GM21367 (cell line): ENCODE data around the gene SCD.
A peak's percentile ranks its signal among the peaks of the same experiment; 100 is the strongest.

Experiments used
- ATAC-seq: cut with Tn5 transposase; IDR thresholded peaks from one replicate; pipeline ENCODE4 v1.9.1; 2021; ENCODE audit not compliant: unreplicated experiment

Gene SCD

DNA sequence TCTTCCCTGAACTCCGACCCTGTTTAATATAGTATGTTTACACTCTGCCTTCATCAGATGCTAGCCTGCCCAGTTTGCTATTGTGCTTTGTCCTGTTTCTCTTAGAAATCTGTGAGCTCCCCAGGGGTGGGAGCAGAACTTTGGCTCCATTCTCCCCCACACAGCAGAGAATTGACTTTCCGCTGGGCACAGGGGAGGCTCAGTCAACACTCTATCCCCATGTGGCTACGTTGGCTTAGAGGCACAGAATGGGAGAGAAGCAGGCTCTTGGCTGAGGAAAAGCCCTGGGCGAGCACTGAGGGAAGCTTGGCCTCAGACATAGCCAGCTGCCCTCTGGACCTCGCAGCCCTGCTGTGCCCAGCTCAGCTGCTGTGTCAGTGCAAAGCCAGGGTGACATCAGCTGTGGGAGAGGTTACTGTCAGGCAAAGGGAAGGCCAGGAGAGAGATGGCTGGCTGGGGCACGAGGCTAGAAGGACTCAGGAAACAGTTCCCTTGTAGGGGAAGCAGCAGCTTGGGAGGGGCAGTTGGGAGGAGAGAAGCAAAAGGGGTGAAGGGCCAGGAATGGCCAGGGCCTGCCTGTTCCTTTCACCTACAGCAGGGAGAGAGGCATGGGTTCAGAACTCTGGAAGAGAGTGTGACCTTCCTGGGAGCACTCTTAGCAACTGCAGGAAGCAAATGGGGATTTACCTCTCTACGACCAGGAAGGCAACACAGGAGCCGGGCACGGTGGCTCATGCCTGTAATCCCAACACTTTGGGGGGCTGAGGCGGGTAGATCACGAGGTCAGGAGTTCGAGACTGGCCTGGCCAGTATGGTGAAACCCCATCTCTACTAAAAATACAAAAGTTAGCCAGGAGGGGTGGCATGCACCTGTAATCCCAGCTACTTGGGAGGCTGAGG, 5.8 kb upstream of the SCD start:
- no peak for ATAC-seq

DNA sequence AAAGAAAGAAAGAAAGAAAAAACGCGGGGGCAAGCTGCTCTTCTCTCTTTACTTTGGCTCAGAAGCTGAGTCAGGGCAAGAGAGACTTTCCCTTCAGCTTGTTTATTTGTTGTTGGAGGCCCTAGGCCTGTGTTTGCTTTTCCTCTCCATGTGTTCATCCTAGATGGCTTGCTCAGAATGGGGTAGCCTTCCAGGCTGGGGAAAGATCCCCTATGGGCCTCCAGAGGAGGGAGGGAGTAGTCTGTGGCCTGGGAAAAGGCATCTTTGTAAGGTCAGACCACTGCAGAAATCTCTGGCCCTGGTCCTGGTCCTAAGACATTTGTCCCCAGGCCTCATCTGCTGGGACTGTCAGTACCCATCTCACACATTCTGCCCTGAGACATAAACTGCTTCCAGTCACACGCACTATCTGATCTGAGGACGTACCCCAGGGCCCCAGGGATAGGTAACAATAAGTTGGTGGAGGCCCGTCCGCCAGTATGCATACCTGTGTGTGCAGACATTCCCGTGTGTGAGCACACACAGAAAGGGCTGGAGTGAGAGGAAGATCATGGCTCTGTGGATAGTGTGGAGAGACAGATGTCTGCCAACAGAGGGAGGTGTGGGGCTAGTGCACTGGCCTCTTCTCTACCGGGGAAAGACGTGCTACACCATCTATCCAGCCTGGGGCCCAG, 4.9 kb upstream of the SCD start:
- ATAC-seq, result peak; percentile 27

DNA sequence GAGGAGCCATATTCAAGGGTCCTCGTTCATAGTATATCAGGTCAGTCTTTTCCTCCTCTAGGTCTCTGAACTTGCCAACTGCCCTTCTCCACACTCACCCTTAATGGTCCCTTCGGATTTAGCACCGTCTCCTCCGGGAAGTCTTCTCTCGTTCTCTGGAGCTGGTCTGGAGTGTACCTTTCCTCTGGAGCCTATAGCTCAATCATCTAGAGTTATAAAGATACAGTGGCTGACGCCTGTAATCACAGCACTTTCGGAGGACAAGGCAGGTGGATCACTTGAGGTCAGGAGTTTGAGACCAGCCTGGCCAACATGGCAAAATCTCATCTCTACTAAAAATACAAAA, 4.4 kb upstream of the SCD start:
- no peak for ATAC-seq

DNA sequence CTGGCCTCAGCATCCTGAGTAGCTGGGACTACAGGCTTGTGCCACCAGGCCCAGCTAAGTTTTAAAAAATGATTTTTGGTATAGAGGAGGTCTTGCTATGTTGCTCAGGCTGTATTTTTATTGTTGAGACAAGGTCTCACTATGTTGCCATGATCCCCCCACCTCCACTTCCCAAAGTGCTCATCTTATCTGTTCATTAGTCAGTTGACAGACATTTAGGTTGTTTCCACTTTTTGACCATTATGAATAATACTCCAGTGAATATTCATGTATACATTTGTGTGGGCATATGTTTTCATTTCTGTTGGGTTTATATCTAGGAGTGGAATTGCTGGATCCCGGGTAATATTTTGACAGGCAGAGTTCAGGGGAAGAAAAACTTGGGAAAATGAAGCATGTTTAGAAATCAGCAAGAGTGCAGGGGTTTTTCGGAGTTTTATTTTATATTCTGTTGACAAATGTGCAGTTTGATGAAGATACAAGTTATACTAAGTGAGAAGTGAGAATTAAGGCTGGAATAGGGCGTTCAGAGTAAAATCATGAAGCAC, 2.7 kb upstream of the SCD start:
- ATAC-seq, result no peak

DNA sequence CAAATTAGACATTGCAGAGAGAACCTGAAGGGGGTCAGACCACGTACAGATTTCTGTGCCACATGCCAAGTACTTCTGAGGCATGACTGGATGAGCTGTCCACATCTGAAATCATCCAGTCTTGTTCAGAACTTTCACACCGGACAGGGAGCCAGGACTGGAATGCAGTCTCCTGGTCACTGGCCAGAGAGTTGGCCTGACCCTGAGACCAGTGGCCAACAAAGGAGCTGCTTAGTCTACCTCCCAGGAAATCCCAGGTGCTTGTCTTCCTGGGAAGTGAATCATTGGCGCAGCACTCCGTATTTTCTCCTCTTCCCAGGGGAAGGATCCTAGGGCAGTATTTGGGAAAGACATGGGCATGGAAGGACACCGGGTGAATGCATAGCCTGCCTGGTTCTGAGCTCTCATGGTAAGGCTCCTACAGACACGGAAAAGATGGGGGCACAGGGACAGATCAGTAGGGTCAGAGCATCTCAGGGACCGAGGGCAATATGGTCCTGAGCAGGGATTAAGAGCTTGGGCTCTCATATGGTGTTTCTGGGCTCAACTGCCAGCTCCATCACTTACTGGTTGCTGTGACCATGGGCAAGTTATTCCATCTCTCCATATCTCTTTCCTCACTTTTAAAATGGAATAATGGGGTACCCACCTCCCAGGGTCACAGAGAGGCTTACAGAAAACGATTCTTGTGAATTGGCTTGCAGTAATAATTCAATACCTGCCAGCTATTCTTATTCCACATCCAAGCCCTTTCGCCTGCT, 1.3 kb upstream of the SCD start:
- ATAC-seq, result no peak

DNA sequence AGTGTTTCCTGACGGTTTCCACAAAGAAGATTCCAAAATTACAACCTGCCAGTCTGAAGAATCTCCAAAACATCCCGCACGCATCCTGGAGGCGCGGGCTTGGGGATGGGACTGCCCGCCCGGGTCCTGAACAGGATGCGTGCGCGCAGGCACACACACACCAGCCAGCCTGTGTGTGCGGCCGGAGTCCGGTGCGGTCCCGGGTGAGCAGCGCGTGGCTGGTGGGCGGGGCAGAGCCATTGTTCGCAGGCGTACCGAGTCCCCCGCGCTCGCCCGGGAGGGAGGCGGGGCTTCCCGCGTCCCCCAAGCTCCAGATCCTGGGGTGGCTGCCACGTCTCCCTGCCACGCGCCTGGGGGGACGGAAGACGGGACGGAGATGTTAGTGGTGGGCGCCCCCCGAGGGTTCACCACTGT, 675 bp upstream of the SCD start:
- ATAC-seq, result peak; percentile 32

DNA sequence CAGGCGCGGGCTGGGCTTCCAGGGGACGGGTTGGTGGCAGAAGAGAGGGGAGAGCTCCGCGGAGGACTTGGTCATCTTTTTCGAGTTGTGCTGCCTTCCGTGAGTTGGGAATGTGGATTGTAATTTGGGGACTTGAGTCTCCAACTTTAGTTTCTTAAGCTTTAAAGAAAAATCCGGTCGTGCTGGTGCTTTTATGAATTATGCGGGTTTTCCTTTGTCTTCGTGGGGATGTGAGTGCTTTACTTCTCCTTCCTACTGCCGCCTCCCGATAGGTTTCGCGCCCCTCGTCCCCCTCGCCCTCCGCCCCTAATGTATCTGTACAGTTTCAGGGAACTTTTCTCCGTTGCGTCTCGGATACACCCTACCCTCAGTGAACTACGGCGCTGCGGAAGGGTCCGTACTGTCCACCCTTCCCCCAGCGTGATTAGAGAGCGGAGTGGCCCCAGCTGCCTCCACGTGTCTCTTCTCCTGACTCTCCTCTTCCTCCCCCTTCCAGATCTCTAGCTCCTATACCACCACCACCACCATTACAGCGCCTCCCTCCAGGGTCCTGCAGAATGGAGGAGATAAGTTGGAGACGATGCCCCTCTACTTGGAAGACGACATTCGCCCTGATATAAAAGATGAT, 649 bp downstream of the SCD start:
- ATAC-seq, result no peak

DNA sequence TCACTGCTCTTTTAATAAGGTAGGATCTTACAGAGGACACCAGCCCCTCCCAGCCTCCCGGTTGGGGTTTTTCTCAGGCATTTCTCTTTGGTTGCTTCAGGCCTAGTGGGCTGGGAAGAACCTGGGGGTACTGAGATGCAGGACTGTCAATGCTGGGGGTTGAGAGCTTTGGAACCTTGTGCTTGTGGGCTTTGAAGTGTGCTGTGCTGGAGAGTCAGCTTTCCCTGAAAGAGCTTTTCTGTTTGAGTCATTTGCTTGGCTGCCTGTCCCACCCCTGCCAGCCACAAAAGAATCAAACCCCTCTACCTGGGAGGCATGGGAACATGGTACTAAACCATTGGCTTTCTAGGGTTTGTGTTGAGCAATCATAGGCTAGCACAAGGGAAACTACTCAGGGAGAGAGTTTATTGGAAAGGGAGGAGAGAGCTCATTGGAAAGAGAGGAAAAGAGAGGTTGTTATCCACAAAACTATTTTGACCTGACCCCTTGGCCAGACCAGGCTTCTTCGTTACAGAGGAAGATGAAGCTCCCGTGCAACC, 1.4 kb downstream of the SCD start:
- ATAC-seq, result no peak

DNA sequence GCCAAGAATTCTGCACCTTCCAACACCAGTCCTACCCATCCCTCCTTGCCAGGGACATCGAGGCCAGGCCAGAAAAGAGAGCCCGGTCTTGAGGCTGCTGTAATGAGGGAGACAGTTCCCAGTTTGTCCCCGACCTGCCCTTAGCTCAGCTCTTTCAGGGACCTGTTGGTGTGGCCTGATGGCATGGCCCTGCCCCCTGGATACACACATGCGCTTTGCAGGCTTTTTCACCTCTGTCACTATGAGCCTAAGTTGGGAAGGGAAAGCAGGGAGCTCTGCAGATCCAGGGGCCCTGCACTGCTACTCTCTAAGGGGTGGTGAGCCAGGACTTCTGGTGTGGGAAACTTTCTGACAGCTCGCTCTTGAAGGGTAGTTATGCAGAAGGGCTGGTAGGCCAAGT, 2.1 kb downstream of the SCD start:
- ATAC-seq, result no peak

DNA sequence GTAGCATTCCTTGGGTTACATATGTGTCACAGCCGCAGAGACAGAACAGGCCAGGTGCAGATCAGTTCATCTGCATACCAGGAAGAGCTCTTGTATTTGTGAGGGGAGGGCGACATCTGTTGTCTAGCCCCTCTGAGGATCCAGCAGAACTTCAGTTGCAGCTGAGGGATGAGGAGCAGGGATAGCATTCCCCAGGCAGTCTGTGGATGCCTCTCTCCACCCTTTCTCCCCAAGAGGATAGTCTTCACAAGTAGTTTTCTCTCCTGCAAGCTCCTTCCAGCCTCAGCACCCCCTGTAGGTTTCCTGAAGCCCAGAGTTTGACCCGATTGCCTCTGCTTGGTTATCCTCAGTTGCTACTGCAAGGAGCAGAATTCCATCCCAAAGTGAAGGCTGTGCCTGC, 2.6 kb downstream of the SCD start:
- no peak for ATAC-seq

DNA sequence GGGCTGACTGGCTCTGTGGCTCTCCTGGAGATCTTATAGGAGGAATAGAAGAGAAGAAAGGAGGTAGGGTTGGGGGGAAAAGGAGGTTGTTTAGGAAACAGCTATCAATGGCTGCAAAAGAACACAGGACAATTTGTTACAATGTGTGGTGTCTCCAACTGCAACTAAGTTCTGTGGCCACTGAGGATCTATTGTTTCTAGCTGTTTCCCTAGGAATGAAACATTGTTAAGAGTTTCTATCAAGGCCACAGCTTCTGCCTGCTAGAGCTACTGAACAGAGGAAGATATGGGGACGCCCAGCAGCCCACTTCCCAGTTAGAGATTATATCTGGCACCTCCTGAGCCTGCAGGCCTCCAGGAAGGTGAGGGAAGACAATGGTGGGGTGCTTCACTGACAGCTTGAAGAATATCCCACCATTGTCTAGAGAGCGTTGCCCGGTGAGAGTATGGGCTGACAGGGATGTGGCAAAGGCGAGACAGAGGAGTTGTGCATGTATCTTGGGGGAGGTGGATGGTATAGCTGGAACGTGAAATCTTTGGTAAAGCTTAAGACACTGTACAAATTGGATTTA, 4.0 kb downstream of the SCD start:
- ATAC-seq, result no peak

DNA sequence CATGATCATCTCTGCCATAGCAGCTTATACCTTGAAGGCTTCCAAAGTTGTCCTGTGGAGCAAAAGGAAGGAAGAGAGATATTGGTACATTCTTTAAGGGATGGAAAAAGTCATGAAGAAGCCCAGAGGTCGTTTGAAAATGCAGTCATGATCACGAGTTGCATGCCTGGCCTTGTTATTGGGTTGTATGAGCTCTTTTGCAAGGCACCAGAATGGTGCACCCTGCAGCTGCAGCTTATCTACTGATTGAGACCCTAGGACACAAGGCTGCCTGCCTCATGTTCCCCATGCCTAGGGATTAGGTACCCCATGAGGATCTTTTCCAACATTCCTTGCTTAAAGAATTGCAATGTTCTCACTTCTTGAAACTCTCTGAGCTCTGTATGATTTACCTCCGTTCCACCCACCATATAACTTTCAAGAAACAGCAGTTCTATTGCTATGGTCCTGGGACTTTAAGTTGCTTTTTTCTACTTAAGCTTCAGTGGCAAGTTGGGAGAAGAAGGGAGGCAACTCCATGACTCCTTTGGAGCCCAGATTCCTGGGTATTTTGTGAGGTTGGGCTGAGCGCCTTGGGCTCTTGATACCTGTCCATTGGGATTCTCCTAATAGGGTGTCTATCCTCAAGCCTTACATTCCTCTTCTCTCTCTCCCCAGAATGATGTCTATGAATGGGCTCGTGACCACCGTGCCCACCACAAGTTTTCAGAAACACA, 6.9 kb downstream of the SCD start:
- no peak for ATAC-seq

DNA sequence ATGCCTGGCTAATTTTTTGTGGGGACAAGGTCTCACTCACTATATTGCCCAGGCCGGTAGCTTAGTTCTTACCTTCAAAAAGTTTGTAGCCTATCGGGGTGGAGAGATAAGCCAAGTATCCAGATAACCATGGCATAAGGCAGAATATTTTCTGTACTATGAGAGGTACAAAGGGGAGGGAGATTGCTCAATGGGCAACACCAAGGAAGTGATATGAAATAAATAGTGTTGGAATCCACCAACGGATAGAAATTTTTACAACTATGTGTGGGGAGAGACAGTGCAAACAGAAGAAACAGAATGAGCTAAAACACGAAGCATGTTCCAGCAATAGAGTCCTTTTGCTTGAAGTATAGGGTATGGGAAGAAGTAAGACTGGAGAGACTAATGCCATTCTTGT, 8.1 kb downstream of the SCD start:
- no peak for ATAC-seq

DNA sequence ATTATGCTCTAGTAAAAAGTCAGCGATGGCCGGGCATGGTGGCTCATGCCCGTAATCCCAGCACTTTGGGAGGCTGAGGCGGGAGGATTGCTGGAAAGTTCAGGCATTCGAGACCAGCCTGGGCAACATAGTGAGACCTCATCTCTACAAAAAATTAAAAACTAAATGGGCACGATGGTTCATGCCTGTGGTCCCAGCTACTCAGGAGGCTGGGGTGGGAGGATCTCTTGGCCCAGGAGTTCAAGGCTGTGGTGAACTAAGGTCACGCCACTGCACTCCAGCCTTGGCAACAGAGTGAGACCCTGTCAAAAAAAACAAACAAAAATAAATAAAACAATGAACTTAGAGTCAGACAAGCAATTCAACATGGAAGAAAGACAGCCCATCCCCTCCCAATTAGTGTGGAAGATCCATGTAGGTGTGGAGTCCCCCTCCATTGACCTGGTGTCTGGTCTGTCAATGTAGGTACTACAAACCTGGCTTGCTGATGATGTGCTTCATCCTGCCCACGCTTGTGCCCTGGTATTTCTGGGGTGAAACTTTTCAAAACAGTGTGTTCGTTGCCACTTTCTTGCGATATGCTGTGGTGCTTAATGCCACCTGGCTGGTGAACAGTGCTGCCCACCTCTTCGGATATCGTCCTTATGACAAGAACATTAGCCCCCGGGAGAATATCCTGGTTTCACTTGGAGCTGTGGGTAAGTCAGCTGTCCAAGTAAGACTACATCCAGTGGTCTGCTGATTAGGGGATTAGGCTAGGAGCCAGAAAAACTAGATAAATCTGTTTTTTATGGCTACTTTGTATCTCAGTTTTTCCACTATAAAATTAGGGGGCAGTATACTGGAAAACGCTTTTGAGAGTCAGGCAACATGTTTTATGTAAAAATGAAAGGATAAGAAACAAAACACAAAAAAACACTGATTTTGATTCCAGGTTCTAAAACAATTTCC, 9.3 kb downstream of the SCD start:
- no peak for ATAC-seq

DNA sequence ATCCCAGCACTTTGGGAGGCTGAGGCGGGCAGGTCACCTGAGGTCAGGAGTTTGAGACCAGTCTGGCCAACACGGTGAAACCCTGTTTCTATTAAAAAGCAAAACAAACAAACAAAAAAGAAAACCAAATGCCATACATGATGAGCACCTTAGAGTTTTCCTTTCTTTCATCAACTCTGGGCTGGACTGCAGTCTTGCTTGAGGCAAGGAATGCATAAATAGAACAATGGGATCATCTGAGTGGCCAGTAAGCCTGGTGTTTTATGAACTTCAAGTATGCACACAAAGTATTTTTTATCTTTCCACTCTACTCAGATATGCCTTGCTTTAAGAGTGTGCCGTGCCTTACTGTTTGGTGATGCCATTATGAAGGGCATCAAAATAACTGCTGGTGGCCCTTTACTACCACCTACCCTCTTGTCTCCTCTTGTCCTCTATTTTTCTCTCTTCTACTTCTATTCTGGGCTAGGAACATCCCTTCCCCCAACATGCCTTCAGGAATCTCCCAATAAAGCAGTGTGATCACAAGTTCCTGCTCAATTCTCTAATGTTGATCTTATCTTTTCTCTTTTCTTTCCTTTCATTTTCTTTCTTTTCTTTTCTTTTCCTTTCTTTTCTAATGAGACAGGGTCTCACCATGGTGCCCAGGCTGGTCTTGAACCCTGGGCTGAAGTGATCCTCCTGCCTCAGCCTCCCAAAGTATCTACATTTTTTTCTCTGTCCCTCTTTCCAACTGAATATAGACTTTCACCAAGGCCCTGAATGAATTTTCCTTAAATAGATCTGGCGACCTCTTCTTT, 10.2 kb downstream of the SCD start:
- ATAC-seq, result no peak

DNA sequence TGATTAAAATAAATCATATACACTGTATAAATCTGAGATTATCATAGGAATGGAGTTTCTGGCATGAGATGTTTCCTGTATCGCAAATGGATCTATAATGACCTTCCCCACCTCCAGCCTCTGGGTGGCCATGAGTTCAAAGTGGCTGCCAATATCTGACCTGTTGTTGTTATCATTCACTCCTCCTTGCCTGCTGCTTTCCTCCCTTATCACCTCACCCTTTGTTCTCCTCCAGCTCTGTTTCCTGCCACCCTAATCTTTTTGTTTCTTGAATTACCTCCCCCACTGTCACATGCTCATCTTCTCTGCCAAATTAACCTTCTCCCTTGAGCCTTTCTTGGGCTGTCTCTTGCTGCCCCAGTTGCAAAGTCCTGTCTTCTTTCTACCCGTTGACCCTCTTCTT, 12.0 kb downstream of the SCD start:
- ATAC-seq, result no peak

DNA sequence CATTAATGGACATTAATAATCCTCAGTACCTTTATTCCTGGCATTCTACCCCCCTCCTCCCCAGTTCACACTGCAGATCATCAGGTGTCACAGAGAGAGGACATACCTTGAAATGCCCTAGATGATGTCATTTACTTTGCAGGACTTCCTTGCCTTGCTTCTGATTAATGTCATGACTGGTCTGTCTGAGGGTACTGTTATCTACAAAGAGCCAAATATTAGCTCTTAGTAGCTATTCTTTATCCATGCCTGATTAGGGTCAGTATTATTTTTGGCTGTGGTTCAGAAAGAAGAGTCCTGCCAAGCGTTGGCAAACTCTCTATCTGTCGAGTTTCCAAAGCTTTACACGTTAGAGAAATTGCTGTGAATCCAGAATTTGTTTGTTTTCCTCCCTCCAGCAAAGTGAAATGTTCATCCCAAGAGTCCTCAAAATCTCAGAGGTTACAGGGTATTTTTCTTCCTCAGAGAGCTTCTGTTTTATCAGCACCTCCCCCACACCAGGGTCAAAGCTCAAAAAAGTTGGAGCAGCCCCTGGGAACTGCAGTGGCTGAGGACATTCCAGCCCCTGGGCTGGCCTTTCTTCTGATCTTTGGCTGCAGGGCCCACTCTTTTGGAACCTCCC, 12.6 kb downstream of the SCD start:
- ATAC-seq, result no peak

DNA sequence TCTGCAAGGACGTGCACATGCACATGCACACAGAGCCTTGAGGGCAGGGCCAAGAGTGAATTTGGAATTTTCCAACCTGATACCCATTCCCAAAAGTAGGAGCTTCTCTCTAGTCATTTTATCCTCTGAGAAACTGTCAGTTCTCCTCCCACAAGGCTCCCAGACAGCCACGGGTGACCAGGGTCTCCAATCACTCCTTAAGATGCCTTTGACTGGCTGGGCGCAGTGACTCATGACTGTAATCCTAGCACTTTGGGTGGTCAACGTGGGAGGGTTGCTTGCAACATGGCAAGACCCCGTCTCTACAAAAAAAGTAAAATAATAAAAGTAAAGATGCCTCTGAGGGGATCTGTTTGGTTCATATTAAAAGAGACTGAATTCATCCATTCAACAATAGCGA, 13.2 kb downstream of the SCD start:
- no peak for ATAC-seq
